Measurements from ENCODE around the gene CDH22. TPM values are rescaled to one million over a fixed set of nuclear protein-coding genes. Genes with fewer than 3 reads are reported as not detected.

CDH22 gene
- total RNA-seq, 1 donor from 2014 or later, result 1.3 TPM

DNA sequence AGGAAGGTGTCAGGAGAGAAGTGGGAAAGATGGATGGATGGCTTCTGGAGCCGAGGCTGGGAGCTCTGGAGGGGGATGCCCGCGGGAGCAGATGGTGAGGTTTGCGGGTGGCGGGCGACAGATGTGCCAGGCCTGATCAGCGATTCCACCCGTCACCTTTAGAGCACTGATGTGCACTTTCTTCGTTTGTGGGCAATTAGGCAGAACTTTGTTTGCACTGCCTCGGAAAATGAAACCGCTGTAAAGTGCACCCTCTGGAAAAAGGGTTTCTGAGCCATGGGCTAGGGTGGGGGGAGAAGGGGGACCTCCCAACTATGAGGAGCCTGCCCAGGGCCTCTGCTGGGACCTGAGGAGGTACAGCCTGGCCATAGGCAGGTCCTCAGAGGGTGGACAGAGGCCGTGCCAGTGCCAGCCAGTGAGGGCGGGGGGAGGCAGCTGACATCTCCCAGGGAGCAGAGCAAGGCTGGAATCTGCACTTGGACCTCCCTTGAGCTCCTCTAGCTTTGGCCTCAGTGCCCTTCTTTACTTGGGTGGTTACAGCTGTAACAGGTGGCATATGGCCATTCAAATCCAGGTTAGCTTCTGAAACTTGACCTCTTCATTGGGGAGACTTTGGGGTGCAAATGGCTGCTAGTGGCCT, 131.4 kb downstream of the CDH22 start:
- Mint-ChIP-seq H3K4me3 (no peak overlapping the region), H3K27ac (no peak overlapping the region), H3K36me3 (no peaks in the 10 kb centered on the region), H3K27me3 (peaks cover 70% of the 10 kb centered on the region), H3K9me3 (no peaks in the 10 kb centered on the region), H3K4me1 (ENCODE audit: unreplicated experiment) (peaks cover 10% of the 10 kb centered on the region)
- TF ChIP-seq, protein P1, sequence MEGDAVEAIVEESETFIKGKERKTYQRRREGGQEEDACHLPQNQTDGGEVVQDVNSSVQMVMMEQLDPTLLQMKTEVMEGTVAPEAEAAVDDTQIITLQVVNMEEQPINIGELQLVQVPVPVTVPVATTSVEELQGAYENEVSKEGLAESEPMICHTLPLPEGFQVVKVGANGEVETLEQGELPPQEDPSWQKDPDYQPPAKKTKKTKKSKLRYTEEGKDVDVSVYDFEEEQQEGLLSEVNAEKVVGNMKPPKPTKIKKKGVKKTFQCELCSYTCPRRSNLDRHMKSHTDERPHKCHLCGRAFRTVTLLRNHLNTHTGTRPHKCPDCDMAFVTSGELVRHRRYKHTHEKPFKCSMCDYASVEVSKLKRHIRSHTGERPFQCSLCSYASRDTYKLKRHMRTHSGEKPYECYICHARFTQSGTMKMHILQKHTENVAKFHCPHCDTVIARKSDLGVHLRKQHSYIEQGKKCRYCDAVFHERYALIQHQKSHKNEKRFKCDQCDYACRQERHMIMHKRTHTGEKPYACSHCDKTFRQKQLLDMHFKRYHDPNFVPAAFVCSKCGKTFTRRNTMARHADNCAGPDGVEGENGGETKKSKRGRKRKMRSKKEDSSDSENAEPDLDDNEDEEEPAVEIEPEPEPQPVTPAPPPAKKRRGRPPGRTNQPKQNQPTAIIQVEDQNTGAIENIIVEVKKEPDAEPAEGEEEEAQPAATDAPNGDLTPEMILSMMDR (conservative IDR thresholded peaks at IDR 0.05), result no peak
- no peak for DNase-seq (ENCODE audit: extremely low spot score, unreplicated experiment)

DNA sequence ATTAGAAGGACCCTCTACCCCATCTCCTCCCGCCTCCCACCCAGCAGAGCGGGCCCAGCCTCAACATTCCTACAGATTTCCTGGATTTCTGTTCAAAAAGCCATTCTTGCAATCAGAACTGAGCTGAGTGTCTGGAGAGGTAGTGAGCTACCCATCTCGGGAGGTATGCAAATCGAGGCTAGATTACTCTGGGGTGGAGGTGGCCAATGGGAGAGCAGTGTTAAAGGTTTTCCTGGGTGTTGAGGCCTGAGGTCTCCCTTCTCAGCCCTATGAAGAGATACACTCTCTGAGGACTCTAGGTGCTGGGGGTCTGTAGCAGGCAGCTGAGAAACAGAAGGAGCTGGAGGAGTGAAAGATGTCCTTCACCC, 133.2 kb downstream of the CDH22 start:
- H3K36me3 Mint-ChIP-seq, result no peaks in the 10 kb centered on the region
- H3K4me3 Mint-ChIP-seq, result peak overlapping the region; percentile 34
- no peak for DNase-seq (ENCODE audit: extremely low spot score, unreplicated experiment)
- H3K27ac Mint-ChIP-seq, result no peak overlapping the region
- TF ChIP-seq, protein P1 (conservative IDR thresholded peaks at IDR 0.05), result no peak
- H3K4me1 Mint-ChIP-seq (ENCODE audit: unreplicated experiment), result peaks cover 10% of the 10 kb centered on the region
- peaks cover 80% of the 10 kb centered on the region for H3K27me3 Mint-ChIP-seq
- no peaks in the 10 kb centered on the region for H3K9me3 Mint-ChIP-seq

DNA sequence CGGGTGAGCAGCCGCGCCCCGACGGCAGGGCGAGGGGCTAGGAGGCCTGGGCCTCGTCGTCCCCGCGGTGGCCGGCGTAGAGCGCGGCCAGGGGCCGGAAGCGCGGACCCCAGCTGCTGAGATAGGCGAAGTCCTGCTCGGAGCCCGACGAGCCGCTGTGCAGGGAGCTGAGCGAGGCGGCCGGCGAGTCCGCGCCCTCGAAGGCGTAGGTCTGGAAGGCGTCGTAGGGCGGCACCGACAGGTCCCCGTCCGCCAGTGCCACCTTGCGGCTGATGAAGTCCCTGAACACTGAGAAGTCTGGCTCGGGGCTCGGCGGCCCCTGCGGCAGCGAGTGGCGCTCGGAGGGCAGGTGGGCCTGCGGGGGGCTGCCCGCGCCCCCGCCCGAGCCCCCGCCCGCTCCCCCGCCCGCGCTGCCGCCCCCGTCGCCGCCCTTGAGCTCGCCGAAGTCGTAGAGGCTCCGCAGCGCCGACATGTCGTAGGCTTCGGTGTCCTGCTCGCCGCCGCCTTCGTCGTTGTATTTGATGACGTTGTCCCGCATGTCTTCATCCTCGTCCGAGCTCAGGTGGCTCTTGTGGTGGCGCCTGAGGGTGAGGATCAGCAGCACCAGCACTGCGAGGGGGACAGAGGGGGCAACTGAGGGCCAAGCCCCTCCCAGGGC, 133.7 kb downstream of the CDH22 start:
- DNase-seq (ENCODE audit: extremely low spot score, unreplicated experiment), result peak; percentile 79
- Mint-ChIP-seq H3K27ac (no peak overlapping the region), H3K27me3 (peaks cover 79% of the 10 kb centered on the region), H3K4me3 (peak overlapping the region; percentile 34), H3K9me3 (no peaks in the 10 kb centered on the region), H3K36me3 (no peaks in the 10 kb centered on the region), H3K4me1 (ENCODE audit: unreplicated experiment) (peaks cover 5% of the 10 kb centered on the region)
- TF ChIP-seq, protein P1 (conservative IDR thresholded peaks at IDR 0.05), result peak; percentile 80

DNA sequence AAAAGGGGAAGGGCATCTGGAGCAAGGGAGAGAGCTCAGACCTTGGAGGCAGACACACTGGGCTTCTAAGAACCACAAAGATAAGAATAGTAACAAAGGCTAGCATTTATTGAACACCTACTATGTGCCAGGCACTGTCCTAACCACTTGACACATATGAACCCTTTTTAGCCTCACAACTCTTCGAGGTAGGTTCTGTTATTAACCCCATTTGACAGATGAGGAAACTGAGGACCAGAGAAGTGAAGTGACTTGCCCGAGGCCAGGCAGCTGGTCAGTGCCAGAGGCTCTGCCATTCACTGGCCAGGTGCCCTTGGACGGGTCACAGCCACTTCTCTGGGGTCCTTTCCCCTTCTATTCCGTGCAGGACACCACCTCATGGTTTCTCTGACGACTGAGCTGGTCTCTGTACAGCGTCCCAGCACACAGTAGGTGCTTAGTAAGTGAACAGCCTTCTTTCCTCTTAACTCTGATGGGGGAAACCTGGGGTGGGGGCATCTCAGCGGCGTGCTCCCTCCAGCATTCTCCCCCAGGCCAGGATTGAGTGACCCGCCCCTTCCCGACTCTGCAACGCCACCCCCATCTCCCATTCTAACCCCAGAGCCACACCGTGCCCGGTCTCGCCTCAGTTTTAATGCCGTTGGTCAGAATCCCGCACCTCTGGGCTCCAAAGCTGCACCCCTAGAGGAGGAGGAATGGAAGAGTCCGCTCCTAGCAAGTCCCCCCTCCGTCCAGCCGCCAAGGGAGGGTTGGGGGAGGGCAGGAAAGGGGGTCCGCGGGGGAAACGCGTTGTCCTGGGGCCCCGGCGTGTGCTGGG, 134.4 kb downstream of the CDH22 start:
- DNase-seq (ENCODE audit: extremely low spot score, unreplicated experiment), result no peak
- TF ChIP-seq, protein P1 (conservative IDR thresholded peaks at IDR 0.05), result no peak
- no peak overlapping the region for H3K4me3 Mint-ChIP-seq
- H3K9me3 Mint-ChIP-seq, result no peaks in the 10 kb centered on the region
- no peaks in the 10 kb centered on the region for H3K4me1 Mint-ChIP-seq (ENCODE audit: unreplicated experiment)
- H3K27me3 Mint-ChIP-seq, result peaks cover 79% of the 10 kb centered on the region
- no peak overlapping the region for H3K27ac Mint-ChIP-seq
- no peaks in the 10 kb centered on the region for H3K36me3 Mint-ChIP-seq

DNA sequence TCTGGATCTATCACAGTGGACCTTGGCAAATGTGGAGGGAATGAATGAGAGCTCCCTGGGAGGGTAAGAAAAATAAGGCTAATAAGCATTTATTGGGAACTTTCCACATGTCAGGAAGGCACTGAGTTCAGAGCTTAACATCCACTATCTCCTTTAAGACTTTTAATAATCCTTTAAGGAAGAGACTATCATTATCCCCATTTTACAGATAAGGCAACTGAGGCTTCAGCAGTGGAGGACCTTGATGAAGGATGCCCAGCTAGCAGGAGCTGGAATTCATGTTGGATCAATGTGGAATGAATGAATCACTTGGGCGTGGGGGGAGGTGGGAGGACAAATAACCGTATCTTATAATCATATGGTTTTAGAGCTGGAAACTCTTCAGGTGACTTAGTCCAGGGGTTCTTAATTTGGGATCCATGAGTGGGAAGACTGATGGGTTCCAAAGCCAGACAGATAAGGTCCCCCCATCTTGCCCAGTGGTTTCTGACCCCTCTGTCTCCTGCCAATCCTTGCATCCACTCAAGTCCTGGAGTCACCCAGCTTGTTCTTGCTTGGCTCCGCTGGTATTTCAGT, 135.2 kb downstream of the CDH22 start:
- no peak overlapping the region for H3K27ac Mint-ChIP-seq
- DNase-seq (ENCODE audit: extremely low spot score, unreplicated experiment), result no peak
- no peaks in the 10 kb centered on the region for H3K9me3 Mint-ChIP-seq
- H3K27me3 Mint-ChIP-seq, result peaks cover 82% of the 10 kb centered on the region
- H3K4me1 Mint-ChIP-seq (ENCODE audit: unreplicated experiment), result no peaks in the 10 kb centered on the region
- TF ChIP-seq, protein P1 (conservative IDR thresholded peaks at IDR 0.05), result no peak
- no peak overlapping the region for H3K4me3 Mint-ChIP-seq
- H3K36me3 Mint-ChIP-seq, result no peaks in the 10 kb centered on the region

Measured in type B pancreatic cell (in vitro differentiated cells).